T-helper 2 cell treated with Interferon-gamma antibody and Interleukin-4, amounts not matched to agents 5 μg/mL and 100 μg/mL, for 36 hours (primary cell): Measurements from ENCODE around the gene CDK1.

Experiments used
- DNase-seq: peaks from one replicate; pipeline ENCODE4 v3.0.0; 2021; ENCODE audit warnings: low spot score
- H3K27ac Mint-ChIP-seq: one replicate; pipeline ENCODE4 v1.8.0; 2021; ENCODE audit warnings: mild to moderate bottlenecking, mixed read lengths
- H3K27me3 Mint-ChIP-seq: one replicate; pipeline ENCODE4 v1.8.0; 2021; ENCODE audit warnings: low read depth, mixed read lengths
- H3K36me3 Mint-ChIP-seq: one replicate; pipeline ENCODE4 v1.8.0; 2021; ENCODE audit warnings: low read depth, mixed read lengths
- H3K4me1 Mint-ChIP-seq: one replicate; pipeline ENCODE4 v1.8.0; 2021; ENCODE audit warnings: low read depth, mixed read lengths
- H3K4me3 Mint-ChIP-seq: one replicate; pipeline ENCODE4 v1.8.0; 2022; ENCODE audit warnings: mild to moderate bottlenecking, moderate library complexity, mixed read lengths
- H3K9me3 Mint-ChIP-seq: one replicate; pipeline ENCODE4 v1.8.0; 2021; ENCODE audit warnings: mixed read lengths

The CDK1 gene

GRCh38 chr10:60753152-60753551, 25.1 kb upstream of the CDK1 start:
- Mint-ChIP-seq H3K4me1 (peaks cover 5% of the 10 kb centered on the region), H3K4me3 (no peak overlapping the region), H3K27me3 (peaks cover 21% of the 10 kb centered on the region), H3K9me3 (no peaks in the 10 kb centered on the region), H3K36me3 (no peaks in the 10 kb centered on the region), H3K27ac (no peak overlapping the region)
- no peak for DNase-seq

DNA sequence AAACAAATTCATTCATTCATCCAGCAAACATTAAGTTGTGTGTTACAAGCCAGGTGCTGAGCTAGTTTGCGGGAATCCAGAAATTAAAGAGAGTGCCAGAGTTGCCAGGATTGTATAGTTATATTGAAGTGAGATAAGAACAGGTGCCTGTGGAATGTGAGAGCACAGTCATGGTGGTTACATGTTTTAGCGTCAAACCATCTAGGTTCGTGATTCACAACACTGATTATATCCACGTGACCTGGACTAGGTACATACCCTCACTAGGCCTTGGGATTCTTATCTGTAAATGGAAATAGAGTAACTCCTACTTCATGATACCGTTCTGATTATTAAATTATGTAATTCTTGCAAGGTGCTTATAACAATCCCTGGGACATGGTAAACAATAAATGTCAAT, 24.5 kb upstream of the CDK1 start:
- H3K4me3 Mint-ChIP-seq, result no peak overlapping the region
- peaks cover 3% of the 10 kb centered on the region for H3K4me1 Mint-ChIP-seq
- DNase-seq, result no peak
- no peak overlapping the region for H3K27ac Mint-ChIP-seq
- no peaks in the 10 kb centered on the region for H3K36me3 Mint-ChIP-seq
- peaks cover 16% of the 10 kb centered on the region for H3K27me3 Mint-ChIP-seq
- H3K9me3 Mint-ChIP-seq, result no peaks in the 10 kb centered on the region

- H3K9me3 Mint-ChIP-seq, result no peaks in the 10 kb centered on the region
- no peak overlapping the region for H3K27ac Mint-ChIP-seq
- H3K27me3 Mint-ChIP-seq, result peaks cover 14% of the 10 kb centered on the region
- no peak overlapping the region for H3K4me3 Mint-ChIP-seq
- no peaks in the 10 kb centered on the region for H3K36me3 Mint-ChIP-seq
- no peak for DNase-seq
- peaks cover 2% of the 10 kb centered on the region for H3K4me1 Mint-ChIP-seq
Measured at GRCh38 chr10:60757420-60757895, 20.8 kb upstream of the CDK1 start.

DNA sequence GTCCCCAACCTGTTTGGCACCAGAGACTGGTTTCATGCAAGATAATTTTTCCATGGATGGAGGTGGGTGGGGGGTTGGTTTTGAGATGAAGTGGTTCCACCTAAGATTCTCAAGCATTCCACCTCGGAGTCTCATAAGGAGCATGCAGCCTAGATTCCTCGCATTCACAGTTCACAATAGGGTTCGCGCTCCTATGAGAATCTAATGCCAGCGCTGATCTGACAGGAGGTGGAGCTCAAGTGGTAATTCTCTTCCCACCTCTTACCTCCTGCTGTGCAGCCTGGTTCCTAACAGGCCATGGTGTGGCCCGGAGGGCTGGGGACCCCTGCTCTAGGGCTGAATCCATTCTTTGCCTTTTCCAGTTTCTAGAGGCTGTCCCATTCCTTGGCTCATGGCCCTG, 19.1 kb upstream of the CDK1 start:
- Mint-ChIP-seq H3K36me3 (no peaks in the 10 kb centered on the region), H3K9me3 (no peaks in the 10 kb centered on the region), H3K4me1 (peaks cover 2% of the 10 kb centered on the region), H3K4me3 (no peak overlapping the region), H3K27ac (no peak overlapping the region), H3K27me3 (peaks cover 14% of the 10 kb centered on the region)
- no peak for DNase-seq

GRCh38 chr10:60760711-60761210, 17.5 kb upstream of the CDK1 start:
- Mint-ChIP-seq H3K4me1 (peaks cover 2% of the 10 kb centered on the region), H3K36me3 (no peaks in the 10 kb centered on the region), H3K4me3 (no peak overlapping the region), H3K27ac (no peak overlapping the region), H3K9me3 (no peaks in the 10 kb centered on the region), H3K27me3 (peaks cover 11% of the 10 kb centered on the region)
- no peak for DNase-seq

DNA sequence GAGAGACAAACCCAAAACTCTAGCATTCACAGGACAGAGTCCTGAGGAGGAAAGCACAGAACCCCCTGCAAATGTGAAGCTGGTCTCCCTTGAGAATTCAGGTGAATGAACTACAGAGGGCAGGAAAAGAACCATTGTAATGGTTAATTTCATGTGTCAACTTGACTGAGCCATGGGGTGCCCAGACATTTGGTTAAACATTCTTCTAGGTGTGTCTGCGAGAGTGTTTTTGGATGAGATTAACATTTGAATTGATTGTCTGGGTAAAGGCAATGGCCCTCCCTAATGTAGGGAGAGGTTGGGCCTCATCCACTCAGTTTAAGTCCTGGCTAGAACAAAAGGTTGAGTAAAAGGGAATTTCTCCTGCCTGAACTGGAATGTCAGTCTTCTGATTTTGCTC, 15.7 kb upstream of the CDK1 start:
- Mint-ChIP-seq H3K9me3 (no peaks in the 10 kb centered on the region), H3K27ac (no peak overlapping the region), H3K4me1 (peaks cover 5% of the 10 kb centered on the region), H3K4me3 (no peak overlapping the region), H3K27me3 (peaks cover 3% of the 10 kb centered on the region), H3K36me3 (no peaks in the 10 kb centered on the region)
- no peak for DNase-seq

- Mint-ChIP-seq H3K27me3 (peaks cover 10% of the 10 kb centered on the region), H3K9me3 (no peaks in the 10 kb centered on the region), H3K27ac (no peak overlapping the region), H3K4me1 (peaks cover 12% of the 10 kb centered on the region), H3K36me3 (no peaks in the 10 kb centered on the region), H3K4me3 (no peak overlapping the region)
- DNase-seq, result no peak
Measured at GRCh38 chr10:60767424-60767823, 10.9 kb upstream of the CDK1 start.

GRCh38 chr10:60769406-60769805, 8.9 kb upstream of the CDK1 start:
- Mint-ChIP-seq H3K36me3 (no peaks in the 10 kb centered on the region), H3K9me3 (no peaks in the 10 kb centered on the region)

GRCh38 chr10:60777696-60778213, 523 bp upstream of the CDK1 start:
- Mint-ChIP-seq H3K27ac (peak overlapping the region; percentile 99), H3K27me3 (peaks cover 2% of the 10 kb centered on the region), H3K9me3 (no peaks in the 10 kb centered on the region), H3K4me3 (peak overlapping the region; percentile 99), H3K4me1 (peaks cover 22% of the 10 kb centered on the region), H3K36me3 (peaks cover 32% of the 10 kb centered on the region)
- DNase-seq, result no peak

More at GRCh38 chr10:60769406-60769805, 8.9 kb upstream of the CDK1 start:
- no peak overlapping the region for H3K4me3 Mint-ChIP-seq
- no peak for DNase-seq
- H3K27ac Mint-ChIP-seq, result no peak overlapping the region
- peaks cover 12% of the 10 kb centered on the region for H3K4me1 Mint-ChIP-seq
- peaks cover 10% of the 10 kb centered on the region for H3K27me3 Mint-ChIP-seq

GRCh38 chr10:60778971-60779796, 906 bp downstream of the CDK1 start:
- Mint-ChIP-seq H3K4me3 (peak overlapping the region; percentile 99), H3K36me3 (peaks cover 43% of the 10 kb centered on the region), H3K9me3 (no peaks in the 10 kb centered on the region), H3K27ac (peak overlapping the region; percentile 99), H3K4me1 (peaks cover 30% of the 10 kb centered on the region), H3K27me3 (peaks cover 2% of the 10 kb centered on the region)
- no peak for DNase-seq

- H3K4me1 Mint-ChIP-seq, result peaks cover 51% of the 10 kb centered on the region
- H3K9me3 Mint-ChIP-seq, result no peaks in the 10 kb centered on the region
- H3K27me3 Mint-ChIP-seq, result peaks cover 2% of the 10 kb centered on the region
- H3K36me3 Mint-ChIP-seq, result peaks cover 66% of the 10 kb centered on the region
- peak overlapping the region; percentile 75 for H3K4me3 Mint-ChIP-seq
- DNase-seq, result no peak
- H3K27ac Mint-ChIP-seq, result peak overlapping the region; percentile 52
Measured at GRCh38 chr10:60781661-60782060, 3.4 kb downstream of the CDK1 start.

- H3K27ac Mint-ChIP-seq, result peak overlapping the region; percentile 56
- no peaks in the 10 kb centered on the region for H3K27me3 Mint-ChIP-seq
- no peaks in the 10 kb centered on the region for H3K9me3 Mint-ChIP-seq
- H3K36me3 Mint-ChIP-seq, result peaks cover 84% of the 10 kb centered on the region
- no peak for DNase-seq
- peak overlapping the region; percentile 14 for H3K4me3 Mint-ChIP-seq
- peaks cover 70% of the 10 kb centered on the region for H3K4me1 Mint-ChIP-seq
Measured at GRCh38 chr10:60784641-60785040, 6.4 kb downstream of the CDK1 start.

DNA sequence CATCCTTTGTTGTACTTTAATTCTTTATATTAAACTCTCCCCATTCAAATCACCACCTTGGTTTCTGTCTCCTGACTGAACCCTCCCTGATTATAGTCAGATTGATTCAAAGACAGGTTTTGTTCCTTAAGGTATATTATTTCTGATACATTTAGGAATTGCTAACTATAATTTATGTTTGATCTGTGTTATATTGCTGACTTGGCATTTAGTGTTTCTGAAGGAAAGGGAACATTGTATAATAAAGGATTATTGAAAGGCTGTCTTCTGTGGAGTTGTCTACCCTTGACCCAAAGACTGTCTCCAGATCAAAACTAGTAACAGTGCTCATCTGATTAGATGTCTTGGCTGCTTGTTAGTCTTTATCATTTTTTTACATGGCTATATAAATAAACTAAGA, 10.3 kb downstream of the CDK1 start:
- no peak for DNase-seq
- H3K36me3 Mint-ChIP-seq, result peaks cover 92% of the 10 kb centered on the region
- H3K4me3 Mint-ChIP-seq, result peak overlapping the region; percentile 45
- H3K27ac Mint-ChIP-seq, result peak overlapping the region; percentile 78
- H3K9me3 Mint-ChIP-seq, result no peaks in the 10 kb centered on the region
- H3K4me1 Mint-ChIP-seq, result peaks cover 75% of the 10 kb centered on the region
- no peaks in the 10 kb centered on the region for H3K27me3 Mint-ChIP-seq

- Mint-ChIP-seq H3K36me3 (peaks cover 90% of the 10 kb centered on the region), H3K4me1 (peaks cover 68% of the 10 kb centered on the region), H3K27me3 (no peaks in the 10 kb centered on the region), H3K4me3 (no peak overlapping the region), H3K9me3 (no peaks in the 10 kb centered on the region), H3K27ac (no peak overlapping the region)
- DNase-seq, result no peak
Measured at GRCh38 chr10:60789340-60789739, 11.1 kb downstream of the CDK1 start.
